Right lobe of liver (tissue), 6 donors: Measurements from ENCODE around the gene TCF25. TPM values are rescaled to one million over a fixed set of nuclear protein-coding genes. Genes with fewer than 3 reads are reported as not detected.
A peak's percentile ranks its signal among the peaks of the same experiment; 100 is the strongest.

Experiments
- ATAC-seq, 4 donors: fragments of 200-7000 bp; cut with Tn5 transposase; one replicate each; pipeline ENCODE4 v1.9.1; 2020; ENCODE audit warnings: mild to moderate bottlenecking in 4 of 4, moderate library complexity in 4 of 4
- DNase-seq, 3 donors: peaks; one replicate each; pipeline ENCODE4 v3.0.0-alpha.2; 2020
- H3K27ac ChIP-seq, 3 donors: fragments of 200-600 bp; one replicate each; pipeline ENCODE4 v1.8.0; 2022
- H3K27me3 ChIP-seq, 2 donors: fragments of 200-600 bp; one replicate each; pipeline ENCODE4 v1.8.0; 2022
- H3K36me3 ChIP-seq, 4 donors: fragments of 200-600 bp; sonication (generic) in 1 of 4; one replicate each; pipeline versions ENCODE4 v1.5.1 to v1.8.0; 2017 to 2022; ENCODE audit warnings: control low read depth in 1 of 4
- H3K4me1 ChIP-seq, 4 donors: fragments of 200-600 bp; sonication (generic) in 1 of 4; one replicate each; pipeline versions ENCODE4 v1.5.1 to v1.8.0; 2017 to 2022; ENCODE audit warnings: control low read depth in 1 of 4
- H3K4me3 ChIP-seq, 3 donors: fragments of 200-600 bp; one replicate each; pipeline ENCODE4 v1.8.0; 2022
- H3K9me3 ChIP-seq, 4 donors: fragments of 200-600 bp; sonication (generic) in 1 of 4; one replicate each; pipeline versions ENCODE4 v1.5.1 to v1.8.0; 2017 to 2022; ENCODE audit warnings: control low read depth in 1 of 4
- CTCF ChIP-seq, 4 donors: fragments of 200-600 bp in 3 of 4; fragments of 450-650 bp in 1 of 4; IDR thresholded peaks; one replicate each; pipeline versions ENCODE4 v1.5.1 to v1.8.0; 2016 to 2022; ENCODE audit warnings: antibody characterized with exemption in 4 of 4, mild to moderate bottlenecking in 2 of 4
- POLR2A ChIP-seq: fragments of 450-650 bp; IDR thresholded peaks from one replicate; pipeline ENCODE4 v1.6.1; 2017; ENCODE audit warnings: antibody characterized with exemption, mild to moderate bottlenecking
- WGBS: methylation state at CpG from one replicate; pipeline ENCODE4 v1.1.6; 2018; ENCODE audit warnings: low coverage, low lambda C conversion rate; ENCODE audit not compliant: insufficient coverage; ENCODE audit errors: missing lambda C conversion rate; 5-methylcytosine and 5-hydroxymethylcytosine counted together
- intact Hi-C, 2 donors: fragments of 100-400 bp; cut with DNase I; formaldehyde crosslinking; loops; one replicate each; pipeline versions ENCODE4 v1.11.2 to v1.14.1; 2022
- total RNA-seq, 6 experiments: library from RNA; depleted of rRNA in 2 of 6; stranded (reverse); fragments of >200 nt in 2 of 6; fragmentation: NEBNext Ultra II Directional in 3 of 6; extraction: Animal tissue kit (Norgen Biotek cat#: 25700) in 3 of 6; gene quantifications; one replicate each; pipeline versions ENCODE4 v1.1.0 to v1.2.4, GENCODE V29; 2016 to 2023
- donor health status: DM: no; HTN: yes; CAD: no.
- donor health status: DM: no; HTN: no; CAD: no.
- donor health status: DM: no; HTN: no; CAD: no.
- donor health status: DM: no; HTN: yes; CAD: no.
- donor health status: DM: no; HTN: yes; CAD: no.

The TCF25 gene
- total RNA-seq, 6 experiments from 2014 or later: 66.6 to 91.6 (median 77.9) TPM

GRCh38 chr16:89922477-89922883 lies 49.1 kb downstream of the TCF25 start:
- peak overlapping the region in 2 of 3 donors; percentile 30 to 40 for H3K4me3 ChIP-seq
- ATAC-seq: peak in 1 of 4 donors; percentile 31
- WGBS: 2% methylated on average over 7 of the region's 31 CpGs
- H3K36me3 ChIP-seq: no peaks in the 10 kb centered on the region
- peak in 1 of 3 donors; percentile 74 for DNase-seq
- no peaks in the 10 kb centered on the region for H3K9me3 ChIP-seq
- H3K27me3 ChIP-seq: peaks cover 0 to 16% of the 10 kb centered on the region in 2 donors
- intact Hi-C loops: no loop called here
- H3K27ac ChIP-seq: peak overlapping the region in 2 of 3 donors; percentile 18 to 75
- TF ChIP-seq CTCF (IDR thresholded peaks at IDR 0.05) (no peak), POLR2A (no peak)
- H3K4me1 ChIP-seq: peaks cover 0 to 15% (median 0%) of the 10 kb centered on the region in 4 donors

GRCh38 chr16:89922884-89923639 lies 49.7 kb downstream of the TCF25 start, which contains the start of gene TUBB3:
TSS of gene TUBB3 (plus strand) at chr16:89923342. CDS start at chr16:89923402, 60 bp downstream.
- Histone ChIP-seq H3K27me3 (peaks cover 0 to 16% of the 10 kb centered on the region in 2 donors), H3K4me1 (peaks cover 0 to 12% (median 0%) of the 10 kb centered on the region in 4 donors), H3K27ac (peak within 1 kb of the TSS in 2 of 3 donors; percentile 18 to 75), H3K4me3 (peak within 1 kb of the TSS in 2 of 3 donors; percentile 30 to 40), H3K9me3 (no peaks in the 10 kb centered on the region), H3K36me3 (no peaks in the 10 kb centered on the region)
- WGBS: 0% methylated on average over 3 of the region's 88 CpGs
- peak; percentile 4 to 32 (median 26) for ATAC-seq
- peak; percentile 79 for TF ChIP-seq POLR2A
- TF ChIP-seq CTCF (IDR thresholded peaks at IDR 0.05): no peak
- intact Hi-C loops: no loop called here
- peak in 2 of 3 donors; percentile 50 to 75 for DNase-seq

GRCh38 chr16:89923640-89924296 lies 50.4 kb downstream of the TCF25 start:
- Histone ChIP-seq H3K9me3 (no peaks in the 10 kb centered on the region), H3K36me3 (no peaks in the 10 kb centered on the region), H3K4me1 (peaks cover 0 to 12% (median 0%) of the 10 kb centered on the region in 4 donors), H3K27me3 (peaks cover 0 to 16% of the 10 kb centered on the region in 2 donors), H3K27ac (no peak overlapping the region), H3K4me3 (peak overlapping the region in 1 of 3 donors; percentile 40)
- ATAC-seq (no peak), DNase-seq (no peak)
- intact Hi-C loops: no loop called here
- TF ChIP-seq CTCF (IDR thresholded peaks at IDR 0.05) (no peak), POLR2A (no peak)
- no CpG with 5 or more reads among the region's 41 CpGs for WGBS

GRCh38 chr16:89924297-89924924 lies 51.0 kb downstream of the TCF25 start:
- Histone ChIP-seq H3K4me1 (peaks cover 0 to 12% (median 0%) of the 10 kb centered on the region in 4 donors), H3K9me3 (no peaks in the 10 kb centered on the region), H3K4me3 (no peak overlapping the region), H3K36me3 (no peaks in the 10 kb centered on the region), H3K27ac (no peak overlapping the region), H3K27me3 (peaks cover 0 to 16% of the 10 kb centered on the region in 2 donors)
- no peak for ATAC-seq
- WGBS: 2% methylated on average over 7 of the region's 14 CpGs
- TF ChIP-seq CTCF (IDR thresholded peaks at IDR 0.05) (no peak), POLR2A (no peak)
- intact Hi-C loops: no loop called here
- DNase-seq: no peak
